ENCODE data around the gene NAT16. TPM values are rescaled to one million over a fixed set of nuclear protein-coding genes. Genes with fewer than 3 reads are reported as not detected.
A peak's percentile ranks its signal among the peaks of the same experiment; 100 is the strongest.

Gene NAT16
- total and polyA plus RNA-seq, 4 donors, result 0.01 TPM; not detected in 3

GRCh38 chr7:101129603-101130117 is 50.4 kb downstream of the NAT16 start:
- 92 to 98% methylated on average over 3 of the region's 3 CpGs for WGBS, 2 donors
- no peaks in the 10 kb centered on the region for H3K9me3 ChIP-seq (ENCODE audit: control insufficient read depth in 4 of 4, insufficient read depth in 3 of 4, low read length in 3 of 4)
- H3K4me1 ChIP-seq (ENCODE audit: control insufficient read depth in 5 of 5, insufficient read depth in 5 of 5, low read length in 5 of 5), result peaks cover 5 to 22% (median 15%) of the 10 kb centered on the region in 5 donors
- TF ChIP-seq CTCF (IDR thresholded peaks at IDR 0.05; ENCODE audit: control extremely low read depth, extremely low read depth), result no peak
- H3K36me3 ChIP-seq (ENCODE audit: control insufficient read depth in 4 of 4, insufficient read depth in 4 of 4, low read length in 4 of 4), result peaks cover 0 to 8% (median 4%) of the 10 kb centered on the region in 4 donors
- no peak overlapping the region for H3K4me3 ChIP-seq
- DNase-seq (no peak), ATAC-seq (ENCODE audit: insufficient read depth, low FRiP score) (no peak)
- no peaks in the 10 kb centered on the region for H3K27me3 ChIP-seq (ENCODE audit: control insufficient read depth in 3 of 3, insufficient read depth in 3 of 3, low read length in 2 of 3)
- H3K27ac ChIP-seq (ENCODE audit: low read depth in 1 of 2, low read length in 1 of 2), result no peak overlapping the region
- no peak overlapping the region for H3K9ac ChIP-seq (ENCODE audit: insufficient read depth in 1 of 2, low read length in 2 of 2)

- H3K27ac ChIP-seq (ENCODE audit: low read depth in 1 of 2, low read length in 1 of 2), result peak overlapping the region in 1 of 2 donors; percentile 18
- no peaks in the 10 kb centered on the region for H3K27me3 ChIP-seq (ENCODE audit: control insufficient read depth in 3 of 3, insufficient read depth in 3 of 3, low read length in 2 of 3)
- peak overlapping the region; percentile 35 for H3K4me3 ChIP-seq
- no peak overlapping the region for H3K9ac ChIP-seq (ENCODE audit: insufficient read depth in 1 of 2, low read length in 2 of 2)
- WGBS, 2 donors, result 74 to 85% methylated on average over 14 of the region's 14 CpGs
- H3K4me1 ChIP-seq (ENCODE audit: control insufficient read depth in 5 of 5, insufficient read depth in 5 of 5, low read length in 5 of 5), result peaks cover 7 to 27% (median 15%) of the 10 kb centered on the region in 5 donors
- no peak for DNase-seq
- H3K9me3 ChIP-seq (ENCODE audit: control insufficient read depth in 4 of 4, insufficient read depth in 3 of 4, low read length in 3 of 4), result no peaks in the 10 kb centered on the region
- ATAC-seq (ENCODE audit: insufficient read depth, low FRiP score), result no peak
- H3K36me3 ChIP-seq (ENCODE audit: control insufficient read depth in 4 of 4, insufficient read depth in 4 of 4, low read length in 4 of 4), result peaks cover 0 to 3% (median 2%) of the 10 kb centered on the region in 4 donors
- no peak for TF ChIP-seq CTCF (IDR thresholded peaks at IDR 0.05; ENCODE audit: control extremely low read depth, extremely low read depth)
These were observed 51.9 kb downstream of the NAT16 start for GRCh38 chr7:101128040-101128834.

- Histone ChIP-seq H3K27ac (ENCODE audit: low read depth in 1 of 2, low read length in 1 of 2) (peak overlapping the region; percentile 55 to 67), H3K36me3 (ENCODE audit: control insufficient read depth in 4 of 4, insufficient read depth in 4 of 4, low read length in 4 of 4) (peaks cover 0 to 3% (median 2%) of the 10 kb centered on the region in 4 donors), H3K4me1 (ENCODE audit: control insufficient read depth in 5 of 5, insufficient read depth in 5 of 5, low read length in 5 of 5) (peaks cover 9 to 28% (median 16%) of the 10 kb centered on the region in 5 donors), H3K4me3 (peak overlapping the region; percentile 50), H3K9ac (ENCODE audit: insufficient read depth in 1 of 2, low read length in 2 of 2) (peak overlapping the region in 1 of 2 donors; percentile 34), H3K9me3 (ENCODE audit: control insufficient read depth in 4 of 4, insufficient read depth in 3 of 4, low read length in 3 of 4) (no peaks in the 10 kb centered on the region), H3K27me3 (ENCODE audit: control insufficient read depth in 3 of 3, insufficient read depth in 3 of 3, low read length in 2 of 3) (no peaks in the 10 kb centered on the region)
- no peak for TF ChIP-seq CTCF (IDR thresholded peaks at IDR 0.05; ENCODE audit: control extremely low read depth, extremely low read depth)
- ATAC-seq (ENCODE audit: insufficient read depth, low FRiP score), result no peak
- WGBS, 2 donors, result 74 to 77% methylated on average over 3 of the region's 3 CpGs
- no peak for DNase-seq
These were observed 52.5 kb downstream of the NAT16 start for GRCh38 chr7:101127460-101128039.
